Fibroblast of peridontal ligament (primary cell): ENCODE measurements around the gene FCAR.
"Not testable (repeated sequence)": the region's sequence is repeated elsewhere in the genome, so short reads cannot be mapped to it uniquely, and the experiment has no call there.

Experiments used
- DNase-seq: peaks from one replicate; pipeline ENCODE4 v3.0.0-alpha.2; 2010; ENCODE audit errors: extremely low read depth

The FCAR gene

DNA sequence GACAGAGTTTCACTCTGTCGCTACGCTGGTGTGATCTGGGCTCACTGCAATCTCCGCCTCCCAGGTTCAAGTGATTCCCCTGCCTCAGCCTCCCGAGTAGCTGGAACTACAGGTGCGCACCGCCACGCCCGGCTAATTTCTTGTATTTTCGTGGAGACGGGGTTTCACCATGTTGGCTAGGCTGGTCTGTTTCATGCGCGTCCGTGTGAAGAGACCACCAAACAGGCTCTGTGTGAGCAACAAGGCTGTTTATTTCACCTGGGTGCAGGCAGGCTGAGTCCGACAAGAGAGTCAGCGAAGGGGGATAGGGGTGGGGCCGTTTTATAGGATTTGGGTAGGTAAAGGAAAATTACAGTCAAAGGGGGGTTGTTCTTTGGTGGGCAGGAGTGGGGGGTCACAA is 20.1 kb downstream of the FCAR start:
- not testable (repeated sequence) for DNase-seq

DNA sequence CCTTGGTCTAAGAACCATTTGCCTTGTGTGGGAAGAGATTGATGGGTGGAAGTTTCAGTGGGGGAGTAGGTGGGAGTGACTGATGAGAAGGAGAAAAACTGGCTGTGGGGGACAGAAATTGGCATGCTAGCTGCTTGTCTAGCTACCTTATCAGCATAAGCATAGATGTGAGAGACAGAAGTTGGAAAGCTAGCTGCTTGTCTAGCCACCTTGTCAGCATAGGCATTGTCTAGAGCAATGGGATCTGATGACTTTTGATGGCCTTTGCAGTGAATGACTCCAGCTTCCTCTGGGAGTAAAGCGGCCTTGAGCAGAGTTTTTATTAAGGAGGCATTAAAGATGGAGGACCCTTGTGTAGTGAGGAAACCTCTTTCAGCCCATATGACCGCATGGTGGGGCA is 22.0 kb downstream of the FCAR start:
- DNase-seq: no peak

DNA sequence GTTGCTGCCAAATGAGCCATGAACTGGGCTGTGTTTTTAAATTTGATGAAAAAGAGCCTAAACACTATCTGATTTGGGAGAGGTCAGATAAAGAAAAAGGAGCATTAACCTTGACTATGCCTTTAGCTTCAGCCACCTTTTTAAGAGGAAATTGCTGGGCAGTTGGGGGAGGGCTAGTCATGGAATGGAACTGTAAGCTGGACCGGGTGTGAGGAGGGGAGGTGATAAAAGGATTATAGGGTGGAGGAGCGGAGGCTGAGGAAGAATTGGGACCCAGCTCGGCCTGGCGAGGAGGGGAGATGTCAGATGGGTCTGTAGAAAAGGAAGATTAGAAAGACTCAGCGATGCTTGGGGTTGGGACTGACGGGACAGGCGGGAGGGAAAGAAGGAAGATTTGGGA is 24.6 kb downstream of the FCAR start:
- not testable (repeated sequence) for DNase-seq

DNA sequence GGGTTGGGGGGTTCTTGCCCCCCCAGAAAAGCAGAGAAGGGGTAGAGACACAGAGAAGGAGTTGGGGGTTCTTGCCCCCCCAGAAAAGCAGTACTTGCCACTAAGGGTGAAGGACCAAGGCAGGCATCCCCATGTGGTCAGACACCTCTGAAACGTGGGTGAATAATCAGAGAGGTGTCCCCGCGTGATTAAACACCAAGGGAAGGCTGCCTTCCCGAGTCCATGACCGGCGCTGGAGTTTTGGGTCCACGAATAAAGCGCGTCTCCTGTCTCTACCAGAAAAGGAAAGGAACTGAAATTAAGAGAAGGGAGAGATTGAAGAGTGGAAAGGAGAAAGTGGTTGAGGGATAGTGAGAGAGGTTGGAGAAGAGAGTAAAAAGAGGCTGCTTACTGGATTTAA is 25.6 kb downstream of the FCAR start:
- not testable (repeated sequence) for DNase-seq

DNA sequence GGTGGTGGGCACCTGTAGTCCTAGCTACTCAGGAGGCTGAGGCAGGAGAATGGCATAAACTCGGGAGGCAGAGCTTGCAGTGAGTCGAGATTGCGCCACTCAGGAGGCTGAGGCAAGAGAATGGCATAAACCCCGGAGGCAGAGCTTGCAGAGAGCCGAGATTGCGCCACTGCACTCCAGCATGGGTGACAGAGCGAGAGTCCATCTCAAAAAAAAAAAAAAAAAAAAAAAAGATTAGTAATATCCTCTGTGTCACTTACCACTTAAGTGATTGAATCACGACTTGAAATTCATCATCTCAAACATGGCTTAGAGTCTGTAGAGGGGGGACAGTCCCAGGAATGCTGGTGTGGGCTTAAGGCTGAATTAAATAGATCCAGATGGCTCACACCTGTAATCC is 27.1 kb downstream of the FCAR start:
- DNase-seq: not testable (repeated sequence)

DNA sequence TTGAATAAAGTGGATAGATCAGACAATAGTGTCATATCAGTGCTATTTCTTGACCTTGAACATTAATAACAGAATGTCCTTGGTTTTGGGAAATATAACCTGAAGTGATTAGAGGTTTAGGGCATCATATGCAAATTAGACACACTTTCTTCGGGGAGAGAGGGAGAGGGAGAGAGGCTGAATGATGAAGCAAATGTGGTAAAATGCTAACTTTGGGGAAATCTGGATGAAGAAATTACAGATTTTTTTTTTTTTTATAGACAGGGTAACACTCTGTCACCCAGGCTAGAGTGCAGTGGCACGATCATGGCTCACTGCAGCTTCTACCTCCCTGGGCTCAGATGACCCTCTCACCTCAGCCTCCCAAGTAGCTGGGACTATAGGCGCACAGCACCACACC is 28.0 kb downstream of the FCAR start:
- no peak for DNase-seq

DNA sequence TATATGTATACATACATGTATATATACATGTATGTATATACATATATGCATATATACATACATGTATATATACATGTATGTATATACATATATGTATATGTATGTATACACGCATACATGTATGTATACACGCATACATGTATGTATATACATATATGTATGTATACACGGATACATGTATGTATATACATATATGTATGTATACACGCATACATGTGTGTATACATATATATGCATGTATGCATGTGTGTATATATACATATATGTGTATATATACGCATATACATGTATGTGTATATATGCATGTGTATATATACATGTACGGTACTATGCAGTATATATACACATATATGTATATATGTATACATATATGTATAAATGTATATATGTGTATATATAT is 29.3 kb downstream of the FCAR start:
- no peak for DNase-seq

DNA sequence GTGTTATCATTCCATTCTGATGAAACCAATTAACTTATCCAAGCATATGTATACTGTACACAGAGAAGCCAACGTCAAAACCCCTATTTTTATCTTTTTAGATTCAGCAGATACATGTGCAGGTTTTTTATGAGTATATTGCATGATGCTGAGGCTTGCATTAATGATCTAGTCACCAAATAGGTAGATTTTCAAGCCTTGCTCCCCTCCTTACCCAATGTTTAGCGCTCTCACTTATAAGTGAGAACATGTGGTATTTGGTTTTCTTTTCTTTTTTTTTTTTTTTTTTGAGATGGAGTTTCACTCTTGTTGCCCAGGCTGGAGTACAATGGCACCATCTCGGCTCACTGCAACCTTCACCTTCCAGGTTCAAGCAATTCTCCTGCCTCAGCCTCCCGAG is 30.2 kb downstream of the FCAR start:
- not testable (repeated sequence) for DNase-seq

DNA sequence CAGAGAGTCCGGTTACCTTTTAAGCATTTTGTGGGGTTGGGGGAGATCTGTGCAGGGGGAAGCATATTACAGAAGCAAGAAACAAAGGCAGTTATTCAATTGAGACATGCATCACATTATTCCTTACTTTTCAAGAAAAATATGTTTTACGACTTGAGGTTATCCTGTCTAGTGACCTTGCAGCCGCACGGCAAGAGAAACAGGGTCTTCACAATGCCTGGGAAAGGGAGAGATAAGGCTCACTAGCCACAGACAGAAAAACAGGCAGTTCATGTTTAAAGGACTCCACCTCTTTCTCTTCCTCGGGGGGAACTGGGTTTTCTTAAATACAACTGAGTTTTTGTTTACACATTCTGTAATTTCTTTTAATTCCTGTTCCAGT is 31.4 kb downstream of the FCAR start:
- DNase-seq: no peak

DNA sequence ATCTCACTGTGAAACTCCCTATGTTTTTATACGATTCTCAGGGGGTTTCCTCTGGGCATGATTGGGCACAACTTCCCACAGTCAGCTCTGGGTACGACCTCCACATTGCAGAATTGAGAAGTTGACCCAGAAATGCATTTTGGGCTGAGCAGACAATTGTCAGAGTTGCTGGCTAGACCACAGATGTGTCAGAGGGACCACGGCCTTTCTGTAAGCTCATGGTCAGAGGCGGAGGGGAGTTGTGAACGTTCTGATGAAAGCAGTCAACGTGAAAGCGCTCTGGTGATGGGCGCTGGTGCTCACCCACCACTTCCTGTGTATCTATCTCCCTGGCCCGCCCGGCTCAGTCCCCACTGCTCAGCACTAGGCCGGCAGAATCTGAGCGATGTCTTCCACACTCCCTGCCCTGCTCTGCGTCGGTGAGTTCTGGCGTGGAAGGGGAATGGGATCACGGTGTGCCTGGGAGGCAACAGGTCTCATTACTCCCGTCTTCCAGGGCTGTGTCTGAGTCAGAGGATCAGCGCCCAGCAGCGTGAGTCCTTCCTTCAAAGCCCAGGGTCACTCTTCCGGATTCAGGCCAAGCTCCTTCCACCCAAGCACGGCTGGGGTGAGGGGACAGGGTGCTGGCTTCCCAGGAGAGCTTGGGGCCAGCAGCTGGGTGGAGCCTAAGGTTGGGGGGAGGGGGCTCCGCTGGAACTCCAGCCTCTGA is 31.9 kb downstream of the FCAR start, which contains the start of gene NCR1:
Gene NCR1 (plus strand): TSS at position 346 of the 709 bp plus-strand sequence. CDS start 40 bp downstream, at position 386.
- no peak for DNase-seq

DNA sequence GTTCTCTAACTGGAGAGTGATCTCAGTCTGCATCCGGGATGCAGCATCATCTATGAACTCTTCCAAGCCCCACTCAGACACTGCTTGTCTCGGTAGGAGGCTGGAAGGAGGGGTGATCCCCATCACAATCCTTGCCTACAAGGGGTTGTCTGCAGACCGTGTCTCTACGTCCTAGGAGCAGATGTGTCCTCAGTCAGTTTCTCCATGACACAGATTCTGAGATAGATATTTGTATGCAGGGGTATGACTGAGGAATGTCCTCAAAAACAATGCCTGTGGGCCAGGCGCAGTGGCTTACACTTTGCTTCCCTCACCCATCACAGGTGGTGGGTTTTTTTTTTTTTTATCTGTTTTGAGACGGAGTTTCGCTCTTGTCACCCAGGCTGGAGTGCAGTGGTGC is 32.8 kb downstream of the FCAR start:
- no peak for DNase-seq

DNA sequence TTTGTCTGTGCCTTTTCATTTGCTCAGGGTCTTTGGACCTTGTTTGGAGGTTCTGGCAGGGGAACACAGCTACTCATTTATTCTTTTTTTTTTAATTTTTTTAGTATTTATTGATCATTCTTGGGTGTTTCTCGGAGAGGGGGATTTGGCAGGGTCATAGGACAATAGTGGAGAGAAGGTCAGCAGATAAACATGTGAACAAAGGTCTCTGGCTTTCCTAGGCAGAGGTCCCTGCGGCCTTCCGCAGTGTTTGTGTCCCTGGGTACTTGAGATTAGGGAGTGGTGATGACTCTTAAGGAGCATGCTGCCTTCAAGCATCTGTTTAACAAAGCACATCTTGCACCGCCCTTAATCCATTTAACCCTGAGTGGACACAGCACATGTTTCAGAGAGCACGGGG is 33.9 kb downstream of the FCAR start:
- not testable (repeated sequence) for DNase-seq

DNA sequence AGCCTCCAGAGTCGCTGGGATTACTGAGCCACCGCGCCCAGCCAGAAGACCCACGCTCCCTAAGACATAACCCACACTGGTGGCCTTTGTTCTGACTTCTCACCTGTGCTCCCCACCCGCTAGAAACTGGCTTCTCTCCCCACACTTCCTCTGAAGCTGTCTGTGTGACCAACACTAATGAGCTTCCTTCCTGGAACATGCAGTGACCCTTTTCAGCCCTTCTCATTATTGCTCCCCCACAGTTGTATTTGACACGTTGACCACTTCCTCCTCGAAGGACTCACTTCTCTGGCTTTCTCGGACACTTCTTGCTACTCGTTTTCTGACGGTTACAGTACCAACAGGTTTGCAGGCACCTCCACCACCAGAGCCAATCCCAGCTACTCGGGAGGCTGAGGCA is 42.8 kb downstream of the FCAR start:
- no peak for DNase-seq

DNA sequence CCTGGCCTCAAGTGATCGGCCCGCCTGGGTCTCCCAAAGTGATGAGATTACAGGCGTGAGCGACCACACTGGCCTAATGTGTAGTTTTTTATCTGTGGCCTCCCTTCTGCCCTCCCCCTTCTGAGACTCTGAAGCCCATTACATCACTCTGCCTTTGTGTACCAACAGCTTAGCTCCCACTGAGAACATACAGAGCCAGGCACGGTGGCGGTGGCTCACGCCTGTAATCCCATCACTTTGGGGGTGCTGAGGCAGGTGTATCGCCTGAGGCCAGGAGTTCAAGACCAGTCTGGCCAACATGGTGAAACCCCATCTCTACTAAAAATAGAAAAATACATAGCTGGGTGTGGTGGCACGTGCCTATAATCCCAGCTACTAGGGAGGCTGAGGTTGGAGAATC is 44.5 kb downstream of the FCAR start:
- no peak for DNase-seq

DNA sequence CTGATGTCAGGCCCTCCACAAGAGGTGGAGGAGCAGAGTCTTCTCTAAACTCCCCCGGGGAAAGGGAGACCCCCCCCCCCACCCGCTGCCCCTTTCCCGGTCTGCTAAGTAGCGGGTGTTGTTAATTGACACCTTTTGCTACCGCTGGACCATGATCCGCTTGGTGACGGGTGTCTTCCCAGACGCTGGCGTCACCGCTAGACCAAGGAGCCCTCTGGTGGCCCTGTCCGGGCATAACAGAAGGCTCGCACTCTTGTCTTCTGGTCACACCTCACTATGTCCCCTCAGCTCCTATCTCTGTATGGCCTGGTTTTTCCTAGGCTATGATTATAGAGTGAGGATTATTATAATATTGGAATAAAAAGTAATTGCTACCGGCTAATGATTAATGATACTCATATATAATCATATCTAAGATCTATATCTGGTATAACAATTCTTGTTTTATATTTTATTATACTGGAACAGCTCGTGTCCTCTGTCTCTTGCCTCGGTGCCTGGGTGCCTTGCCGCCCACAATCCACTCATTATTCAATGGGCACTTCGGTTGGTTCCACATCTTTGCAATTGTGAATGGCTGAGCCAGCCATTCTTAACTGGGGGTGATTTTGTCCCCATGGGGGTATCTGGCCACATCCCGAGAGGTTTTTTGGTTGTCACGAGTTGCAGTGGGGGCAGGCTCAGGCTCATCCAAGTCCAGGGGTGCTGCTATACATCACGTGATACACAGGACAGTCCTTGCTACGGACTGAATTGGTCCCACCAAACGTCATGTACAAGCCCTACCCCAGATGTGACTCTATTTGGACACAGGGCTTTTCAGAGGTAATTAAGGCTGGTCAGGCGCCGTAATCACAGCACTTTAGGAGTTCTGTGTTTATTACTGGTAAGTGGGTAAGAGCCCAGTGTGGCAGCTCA is 45.9 kb downstream of the FCAR start:
- DNase-seq: not testable (repeated sequence)

DNA sequence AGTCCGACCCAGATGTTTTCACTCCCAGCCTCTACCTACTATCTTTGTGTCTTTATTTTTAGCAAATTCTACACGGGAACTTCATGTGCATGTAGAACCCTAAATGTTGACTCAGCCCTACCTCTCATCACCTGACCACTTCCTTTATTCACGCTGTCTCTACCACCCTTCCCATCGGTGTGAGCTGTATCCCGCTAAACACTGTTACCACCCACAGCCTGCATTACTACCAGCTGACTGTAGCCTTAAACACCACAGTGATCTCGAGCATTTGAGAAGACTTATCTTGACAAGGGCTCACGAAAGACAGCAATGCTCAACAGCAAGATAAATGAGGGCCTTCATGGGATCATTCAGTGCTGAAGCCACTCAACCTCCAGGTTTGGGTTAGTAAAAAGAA is 47.0 kb downstream of the FCAR start:
- DNase-seq: no peak

DNA sequence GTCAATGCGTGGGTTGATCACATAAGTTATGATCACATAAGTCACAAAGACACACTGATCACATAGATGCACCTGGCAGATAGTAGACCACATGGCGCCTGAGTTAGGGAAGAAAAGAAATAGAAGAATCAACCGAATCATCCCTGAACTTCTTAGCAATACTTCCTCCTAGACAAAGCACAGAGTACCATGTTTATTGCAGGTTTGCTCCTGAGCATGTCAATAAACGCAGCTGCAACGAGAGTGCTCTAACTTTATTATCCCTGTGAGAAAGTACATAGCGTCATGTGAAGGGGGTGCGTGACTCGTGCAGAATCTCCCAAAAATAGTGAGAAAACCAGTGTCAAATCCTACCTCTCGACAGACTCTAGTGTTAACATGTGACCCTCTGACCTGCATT is 49.2 kb downstream of the FCAR start:
- no peak for DNase-seq

DNA sequence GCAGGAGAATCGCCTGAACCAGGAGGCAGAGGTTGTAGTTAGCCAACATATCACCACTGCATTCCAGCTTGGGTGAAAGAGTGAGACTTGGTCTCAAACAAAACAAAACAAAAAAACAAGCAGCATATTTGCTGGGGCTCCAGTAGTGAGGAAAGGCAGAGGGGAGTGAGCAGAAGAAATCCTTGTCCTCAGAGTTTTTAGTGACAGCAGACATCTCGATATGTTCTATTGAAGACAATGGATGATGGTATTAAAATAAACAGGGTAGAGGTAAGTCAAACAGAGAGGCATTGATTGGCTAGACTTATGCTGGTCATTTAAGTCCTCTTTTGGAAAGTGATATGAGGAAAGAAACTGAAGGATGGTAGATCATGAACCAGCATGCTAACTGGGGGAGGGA is 54.3 kb downstream of the FCAR start:
- no peak for DNase-seq

DNA sequence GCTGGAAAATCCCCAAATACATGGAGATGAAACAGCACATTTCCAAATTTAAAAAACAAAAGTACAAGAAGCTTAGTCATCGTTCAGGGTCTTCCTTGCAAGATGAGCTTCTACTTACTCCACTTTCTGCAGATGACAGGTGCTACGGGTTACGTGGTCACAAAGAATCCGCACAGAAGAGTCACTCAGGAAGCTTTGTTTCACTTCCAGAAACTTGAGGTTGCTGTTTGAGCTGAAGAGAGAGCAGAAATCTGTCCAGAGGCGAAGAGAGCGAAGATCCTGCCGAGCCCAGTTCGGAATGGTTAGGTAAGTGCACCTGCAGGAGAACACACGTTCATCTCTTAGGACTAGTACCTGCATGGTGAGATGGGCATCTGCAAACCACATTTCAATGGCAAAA is 63.9 kb downstream of the FCAR start:
- DNase-seq: no peak

DNA sequence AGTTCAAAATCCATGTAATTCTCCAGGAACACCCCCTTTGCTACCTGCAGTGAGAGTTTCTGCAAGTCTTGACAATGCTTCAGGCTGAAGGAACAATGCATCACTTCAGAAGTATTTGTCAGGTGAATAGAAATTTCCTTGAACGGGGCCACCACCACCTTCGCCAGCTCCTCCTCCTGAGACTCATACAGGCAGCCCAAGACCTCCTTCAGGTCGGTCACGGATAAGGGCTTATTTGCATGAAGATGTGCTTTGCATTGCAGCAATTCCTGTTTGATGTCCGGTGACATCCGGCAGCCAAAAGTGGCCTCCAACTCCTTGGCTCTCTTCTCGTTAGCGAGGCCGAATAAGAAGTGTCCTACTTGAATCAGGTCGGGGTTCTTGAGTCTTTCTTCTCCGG is 64.9 kb downstream of the FCAR start:
- DNase-seq: no peak

DNA sequence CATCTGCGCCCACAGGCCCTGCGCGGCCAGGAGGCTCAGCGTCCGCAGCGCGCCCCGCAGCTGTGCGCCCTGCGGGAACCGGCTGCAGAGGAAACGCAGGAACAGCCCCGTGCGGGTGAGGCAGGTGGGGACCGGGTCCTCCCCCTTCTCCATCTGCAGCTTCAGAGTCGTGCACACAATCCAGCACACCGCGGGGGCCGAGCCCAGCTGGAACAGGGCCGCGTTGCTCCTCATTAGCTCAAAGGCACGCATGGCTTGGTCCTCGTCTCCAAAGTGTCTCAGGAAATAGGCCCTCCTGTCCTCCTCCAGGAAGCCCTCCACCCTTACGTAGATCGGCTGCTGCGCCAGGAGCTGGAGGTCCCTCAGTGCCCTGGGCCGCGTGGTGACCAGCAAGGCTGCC is 65.5 kb downstream of the FCAR start:
- DNase-seq: not testable (repeated sequence)
